DMS53 treated with DMSO at 0.1 percent for 48 hours (cell line): ENCODE measurements around the gene NUMA1.

Experiments used
- DNase-seq: peaks from one replicate; lab custom pipeline; 2025; ENCODE audit not compliant: unreplicated experiment; lab: John Stamatoyannopoulos, UW

Gene NUMA1

GRCh38 chr11:72080326-72081183 is at the start of gene NUMA1, which contains the start of gene LRRC51:
TSS of gene NUMA1 (minus strand) at chr11:72080542. CDS start at chr11:72035943, 44,599 bp downstream.
TSS of gene LRRC51 (plus strand) at chr11:72080850. CDS start at chr11:72089084, 8,234 bp downstream.
- DNase-seq, result peak; percentile 100

- no peak for DNase-seq
Measured at GRCh38 chr11:72129381-72129780, 49.0 kb upstream of the NUMA1 start.

GRCh38 chr11:72127923-72128322 is 47.6 kb upstream of the NUMA1 start:
- no peak for DNase-seq

GRCh38 chr11:72125956-72126355 is 45.6 kb upstream of the NUMA1 start:
- DNase-seq, result no peak

GRCh38 chr11:72124046-72124445 is 43.7 kb upstream of the NUMA1 start:
- no peak for DNase-seq

- no peak for DNase-seq
Measured at GRCh38 chr11:72123117-72123653, 42.8 kb upstream of the NUMA1 start.

- no peak for DNase-seq
Measured at GRCh38 chr11:72122607-72123006, 42.3 kb upstream of the NUMA1 start.

- no peak for DNase-seq
Measured at GRCh38 chr11:72120930-72121329, 40.6 kb upstream of the NUMA1 start.

- DNase-seq, result no peak
Measured at GRCh38 chr11:72119198-72119597, 38.9 kb upstream of the NUMA1 start.

- no peak for DNase-seq
Measured at GRCh38 chr11:72116019-72116755, 35.8 kb upstream of the NUMA1 start.

GRCh38 chr11:72114570-72114969 is 34.2 kb upstream of the NUMA1 start:
- DNase-seq, result no peak

- no peak for DNase-seq
Measured at GRCh38 chr11:72112978-72113808, 32.9 kb upstream of the NUMA1 start.

GRCh38 chr11:72112143-72112977 is 32.0 kb upstream of the NUMA1 start, which contains the start of gene ANAPC15:
TSS of gene ANAPC15 (minus strand) at chr11:72112695. CDS start at chr11:72111276, 1,419 bp downstream.
- DNase-seq, result peak; percentile 100

- no peak for DNase-seq
Measured at GRCh38 chr11:72111300-72112142, 31.2 kb upstream of the NUMA1 start.

- DNase-seq, result no peak
Measured at GRCh38 chr11:72105888-72106287, 25.5 kb upstream of the NUMA1 start, which contains the start of gene TOMT. TSS of gene TOMT (plus strand) at chr11:72105924. CDS start at chr11:72105952, 28 bp downstream.

- DNase-seq, result no peak
Measured at GRCh38 chr11:72103754-72104167, 23.4 kb upstream of the NUMA1 start.

- DNase-seq, result peak; percentile 100
Measured at GRCh38 chr11:72102946-72103753, 22.8 kb upstream of the NUMA1 start, which contains the start of gene LAMTOR1. TSS of gene LAMTOR1 (minus strand) at chr11:72103297. CDS start at chr11:72103224, 73 bp downstream.

- DNase-seq, result no peak
Measured at GRCh38 chr11:72102631-72102945, 22.2 kb upstream of the NUMA1 start.
